Subcutaneous adipose tissue (tissue), 4 donors: ENCODE data around the gene IGFBP1. TPM values are rescaled to one million over a fixed set of nuclear protein-coding genes. Genes with fewer than 3 reads are reported as not detected.

Experiments used
- CTCF ChIP-seq: fragments of 450-650 bp; IDR thresholded peaks from one replicate; pipeline ENCODE4 v1.5.1; 2016; ENCODE audit warnings: low read depth, mild to moderate bottlenecking, control low read depth, antibody characterized with exemption, moderate library complexity
- total RNA-seq, 4 donors: library from RNA; depleted of rRNA; stranded (reverse); fragments of >200 nt; gene quantifications; one replicate each; pipeline ENCODE4 v1.1.0, GENCODE V29; 2016

IGFBP1 gene
- total RNA-seq, 4 donors from 2014 or later = not detected

- TF ChIP-seq CTCF = no peak
Observed at GRCh38 chr7:45873355-45873754, 14.9 kb upstream of the IGFBP1 start.

GRCh38 chr7:45874408-45875131, 13.7 kb upstream of the IGFBP1 start:
- TF ChIP-seq CTCF = no peak

- no peak for TF ChIP-seq CTCF
Observed at GRCh38 chr7:45876519-45876918, 11.8 kb upstream of the IGFBP1 start.

GRCh38 chr7:45878457-45879144, 9.7 kb upstream of the IGFBP1 start:
- no peak for TF ChIP-seq CTCF

- no peak for TF ChIP-seq CTCF
Observed at GRCh38 chr7:45880433-45880860, 7.8 kb upstream of the IGFBP1 start.

GRCh38 chr7:45881280-45881758, 7.0 kb upstream of the IGFBP1 start:
- no peak for TF ChIP-seq CTCF

GRCh38 chr7:45881759-45882464, 6.4 kb upstream of the IGFBP1 start:
- no peak for TF ChIP-seq CTCF
